Chondrocyte (in vitro differentiated cells): Measurements from ENCODE around the gene POPDC2. TPM values are rescaled to one million over a fixed set of nuclear protein-coding genes. Genes with fewer than 3 reads are reported as not detected.
A peak's percentile ranks its signal among the peaks of the same experiment; 100 is the strongest.

Experiments
- DNase-seq: peaks from one replicate; pipeline ENCODE4 v3.0.0; 2021; ENCODE audit warnings: mixed read lengths, low spot score
- H3K27ac Mint-ChIP-seq: one replicate; pipeline ENCODE4 v1.8.0; 2021; ENCODE audit warnings: mild to moderate bottlenecking, moderate library complexity, mixed read lengths; ENCODE audit not compliant: unreplicated experiment
- H3K27me3 Mint-ChIP-seq: 2 replicates; pipeline ENCODE4 v1.8.0; 2021; ENCODE audit warnings: low read depth, mixed read lengths
- H3K36me3 Mint-ChIP-seq: 2 replicates; pipeline ENCODE4 v1.8.0; 2021; ENCODE audit warnings: low read depth, mixed read lengths
- H3K4me1 Mint-ChIP-seq: 2 replicates; pipeline ENCODE4 v1.8.0; 2021; ENCODE audit warnings: low read depth, mild to moderate bottlenecking, mixed read lengths
- H3K4me3 Mint-ChIP-seq: one replicate; pipeline ENCODE4 v1.8.0; 2021; ENCODE audit warnings: mild to moderate bottlenecking, moderate library complexity, mixed read lengths; ENCODE audit not compliant: unreplicated experiment
- H3K9me3 Mint-ChIP-seq: 2 replicates; pipeline ENCODE4 v1.8.0; 2021; ENCODE audit warnings: low read depth, mixed read lengths
- total RNA-seq: library from RNA; stranded (reverse); gene quantifications from 3 replicates; pipeline ENCODE4 v1.2.1, GENCODE V29; 2021
- TF ChIP-seq, protein P1 (sequence below): fragments of 200-600 bp; sonication (generic); IDR thresholded peaks from 2 replicates; pipeline ENCODE4 v1.5.0; 2021; ENCODE audit warnings: antibody characterized with exemption, mild to moderate bottlenecking, moderate library complexity

POPDC2 gene
- total RNA-seq, 1 donor from 2014 or later, result 0.80 TPM

DNA sequence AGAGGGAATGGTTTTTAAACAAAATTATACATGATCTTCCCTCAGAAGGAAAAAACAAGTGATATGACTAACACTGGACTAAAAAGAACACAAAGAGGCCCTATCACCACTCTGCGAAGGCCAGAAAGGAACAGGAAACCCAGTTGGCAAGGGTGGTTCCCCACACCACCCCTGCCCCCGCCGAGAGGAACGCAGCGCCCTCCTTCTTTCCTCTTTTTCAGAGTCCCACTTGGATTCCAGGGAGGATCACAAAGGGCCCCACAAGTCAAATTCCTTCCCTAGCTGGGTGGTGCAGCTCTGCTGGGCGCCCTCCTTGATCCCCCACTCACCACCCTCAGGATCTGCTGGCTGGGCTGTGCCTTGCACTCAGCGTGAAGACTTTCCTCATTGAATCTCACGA lies 32.9 kb downstream of the POPDC2 start:
- DNase-seq, result no peak
- TF ChIP-seq, protein P1, sequence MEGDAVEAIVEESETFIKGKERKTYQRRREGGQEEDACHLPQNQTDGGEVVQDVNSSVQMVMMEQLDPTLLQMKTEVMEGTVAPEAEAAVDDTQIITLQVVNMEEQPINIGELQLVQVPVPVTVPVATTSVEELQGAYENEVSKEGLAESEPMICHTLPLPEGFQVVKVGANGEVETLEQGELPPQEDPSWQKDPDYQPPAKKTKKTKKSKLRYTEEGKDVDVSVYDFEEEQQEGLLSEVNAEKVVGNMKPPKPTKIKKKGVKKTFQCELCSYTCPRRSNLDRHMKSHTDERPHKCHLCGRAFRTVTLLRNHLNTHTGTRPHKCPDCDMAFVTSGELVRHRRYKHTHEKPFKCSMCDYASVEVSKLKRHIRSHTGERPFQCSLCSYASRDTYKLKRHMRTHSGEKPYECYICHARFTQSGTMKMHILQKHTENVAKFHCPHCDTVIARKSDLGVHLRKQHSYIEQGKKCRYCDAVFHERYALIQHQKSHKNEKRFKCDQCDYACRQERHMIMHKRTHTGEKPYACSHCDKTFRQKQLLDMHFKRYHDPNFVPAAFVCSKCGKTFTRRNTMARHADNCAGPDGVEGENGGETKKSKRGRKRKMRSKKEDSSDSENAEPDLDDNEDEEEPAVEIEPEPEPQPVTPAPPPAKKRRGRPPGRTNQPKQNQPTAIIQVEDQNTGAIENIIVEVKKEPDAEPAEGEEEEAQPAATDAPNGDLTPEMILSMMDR, result no peak
- H3K4me1 Mint-ChIP-seq, result peaks cover 64% of the 10 kb centered on the region
- H3K4me3 Mint-ChIP-seq, result no peak overlapping the region
- H3K36me3 Mint-ChIP-seq, result peaks cover 2% of the 10 kb centered on the region
- H3K27me3 Mint-ChIP-seq, result no peaks in the 10 kb centered on the region
- peak overlapping the region; percentile 49 for H3K27ac Mint-ChIP-seq
- H3K9me3 Mint-ChIP-seq, result no peaks in the 10 kb centered on the region

DNA sequence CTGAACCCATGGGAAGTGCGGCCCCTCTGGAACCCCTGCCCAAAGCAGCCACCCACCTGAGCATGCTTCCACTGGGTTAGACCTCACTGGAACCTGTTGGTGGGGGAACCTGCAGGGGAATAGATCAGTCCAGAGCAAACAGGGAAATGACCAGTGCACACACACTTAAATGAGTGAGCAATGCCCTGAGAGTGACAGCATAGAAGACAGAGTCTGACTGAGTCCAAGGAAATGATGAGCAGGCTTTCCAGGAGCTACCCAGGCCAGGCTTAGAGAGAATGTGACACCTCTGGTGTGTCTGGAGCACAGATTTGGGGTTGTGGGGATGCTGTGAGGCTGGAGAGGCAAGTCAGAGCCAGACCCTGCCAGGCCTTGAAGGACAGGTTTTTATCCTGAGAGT lies 34.2 kb downstream of the POPDC2 start:
- no peaks in the 10 kb centered on the region for H3K9me3 Mint-ChIP-seq
- no peak overlapping the region for H3K27ac Mint-ChIP-seq
- H3K36me3 Mint-ChIP-seq, result peaks cover 2% of the 10 kb centered on the region
- peaks cover 51% of the 10 kb centered on the region for H3K4me1 Mint-ChIP-seq
- TF ChIP-seq, protein P1, result no peak
- H3K4me3 Mint-ChIP-seq, result no peak overlapping the region
- no peak for DNase-seq
- no peaks in the 10 kb centered on the region for H3K27me3 Mint-ChIP-seq

DNA sequence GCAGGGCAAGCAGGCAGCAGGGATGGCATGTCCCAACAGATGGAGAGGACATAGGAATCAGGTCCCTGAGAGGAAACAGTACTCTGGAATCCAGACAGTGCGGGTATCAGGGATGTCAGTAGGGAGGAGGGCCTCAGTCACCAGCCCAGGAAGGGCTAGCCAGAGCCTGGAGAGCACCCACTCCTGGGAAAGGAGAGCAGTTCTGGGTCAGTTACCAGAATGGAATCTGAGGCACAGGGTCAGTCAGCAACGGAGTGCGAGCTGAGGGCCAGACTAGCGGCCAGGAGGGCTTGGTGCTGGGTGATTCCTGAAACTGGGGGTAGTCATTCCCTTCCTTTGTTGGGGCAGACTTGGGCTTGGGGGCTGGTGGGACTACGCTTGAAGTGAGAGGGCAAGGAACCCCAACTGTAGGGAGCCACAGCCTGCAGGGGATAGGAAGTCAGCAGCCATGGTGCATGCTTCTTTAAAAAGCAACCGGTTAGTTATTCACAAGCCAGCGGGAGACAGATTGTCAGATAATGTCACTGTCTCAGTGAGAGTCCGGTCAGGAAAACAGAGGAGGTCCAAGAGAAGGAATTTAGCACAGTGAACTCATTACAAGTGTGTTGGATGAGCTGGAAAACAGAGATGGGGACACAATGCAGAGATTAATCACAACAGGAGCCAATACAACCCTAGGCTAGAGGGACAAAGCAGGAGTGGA lies 34.8 kb downstream of the POPDC2 start:
- TF ChIP-seq, protein P1, result no peak
- Mint-ChIP-seq H3K27me3 (no peaks in the 10 kb centered on the region), H3K36me3 (no peaks in the 10 kb centered on the region), H3K27ac (no peak overlapping the region), H3K4me3 (no peak overlapping the region), H3K9me3 (no peaks in the 10 kb centered on the region), H3K4me1 (peaks cover 45% of the 10 kb centered on the region)
- no peak for DNase-seq

DNA sequence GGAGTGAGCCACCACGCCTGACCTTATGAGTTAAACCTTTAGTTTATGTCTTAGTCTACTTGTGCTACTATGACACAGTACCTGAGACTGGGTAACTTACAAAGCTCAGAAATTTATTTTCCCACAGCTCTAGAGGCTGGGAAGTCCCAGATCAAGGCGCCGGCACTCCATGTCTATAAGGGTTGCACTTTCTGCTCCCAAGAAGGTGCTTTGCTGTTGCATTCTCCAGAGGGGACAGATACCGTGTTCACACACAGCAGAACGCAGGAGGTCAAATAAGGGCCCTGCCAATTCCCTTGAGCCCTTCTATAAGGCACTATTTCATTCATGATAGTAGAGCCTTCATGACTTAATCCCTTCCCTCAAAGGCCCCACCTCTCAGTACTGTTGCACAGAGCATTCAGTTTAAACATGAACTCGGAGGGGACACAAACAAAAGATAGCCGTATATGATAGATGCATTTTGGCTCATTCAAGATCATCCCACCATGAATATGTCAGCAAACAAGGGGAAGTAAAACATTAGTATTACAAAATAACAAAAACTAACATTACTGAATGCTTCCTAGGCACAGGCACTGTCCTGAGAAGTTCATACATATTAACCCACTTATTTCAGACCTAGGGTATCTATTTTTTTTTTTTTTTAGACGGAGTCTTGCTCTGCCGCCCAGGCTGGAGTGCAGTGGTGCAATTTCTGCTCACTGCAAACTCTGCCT lies 36.2 kb downstream of the POPDC2 start:
- no peaks in the 10 kb centered on the region for H3K9me3 Mint-ChIP-seq
- no peak overlapping the region for H3K4me3 Mint-ChIP-seq
- peaks cover 31% of the 10 kb centered on the region for H3K4me1 Mint-ChIP-seq
- no peaks in the 10 kb centered on the region for H3K27me3 Mint-ChIP-seq
- TF ChIP-seq, protein P1, result no peak
- DNase-seq, result no peak
- no peak overlapping the region for H3K27ac Mint-ChIP-seq
- H3K36me3 Mint-ChIP-seq, result no peaks in the 10 kb centered on the region

DNA sequence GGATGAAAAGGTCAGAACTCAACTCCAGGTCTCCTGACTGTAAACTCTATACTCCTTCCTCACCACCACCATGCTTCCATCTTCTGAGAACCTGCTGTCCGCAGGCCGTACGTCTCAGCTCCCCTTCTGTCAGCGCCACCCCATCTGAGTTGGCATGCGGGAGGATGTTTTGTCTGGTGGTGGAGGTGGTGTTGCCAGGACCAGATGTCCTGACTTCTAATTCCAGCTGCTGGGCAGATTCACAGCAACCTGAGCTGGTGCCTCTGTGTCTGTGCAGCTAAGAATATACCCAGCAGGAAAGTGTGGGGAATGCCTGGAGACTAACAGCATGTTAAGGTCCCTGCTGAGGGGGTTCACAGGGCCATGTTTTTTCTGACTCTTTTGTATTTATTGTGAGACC lies 39.5 kb downstream of the POPDC2 start:
- Mint-ChIP-seq H3K27me3 (peaks cover 4% of the 10 kb centered on the region), H3K4me1 (peaks cover 4% of the 10 kb centered on the region), H3K9me3 (no peaks in the 10 kb centered on the region), H3K4me3 (no peak overlapping the region), H3K27ac (no peak overlapping the region), H3K36me3 (no peaks in the 10 kb centered on the region)
- DNase-seq, result no peak
- TF ChIP-seq, protein P1, result no peak
